GM12875 (cell line): Measurements from ENCODE around the gene PLCB1.

Source experiments
- H3K4me3 ChIP-seq: one replicate; pipeline ENCODE4 v1.5.1; 2011; ENCODE audit warnings: low read depth, low read length, control low read depth
- TF ChIP-seq, protein P1 (sequence below): IDR thresholded peaks from 2 replicates; pipeline ENCODE4 v1.5.1; 2011; ENCODE audit warnings: low read depth, mild to moderate bottlenecking, control low read depth, inconsistent platforms, low read length, moderate library complexity, borderline replicate concordance; ENCODE audit not compliant: insufficient read depth

Gene PLCB1

GRCh38 chr20:8718279-8718678 lies 586.2 kb downstream of the PLCB1 start:
- TF ChIP-seq, protein P1, sequence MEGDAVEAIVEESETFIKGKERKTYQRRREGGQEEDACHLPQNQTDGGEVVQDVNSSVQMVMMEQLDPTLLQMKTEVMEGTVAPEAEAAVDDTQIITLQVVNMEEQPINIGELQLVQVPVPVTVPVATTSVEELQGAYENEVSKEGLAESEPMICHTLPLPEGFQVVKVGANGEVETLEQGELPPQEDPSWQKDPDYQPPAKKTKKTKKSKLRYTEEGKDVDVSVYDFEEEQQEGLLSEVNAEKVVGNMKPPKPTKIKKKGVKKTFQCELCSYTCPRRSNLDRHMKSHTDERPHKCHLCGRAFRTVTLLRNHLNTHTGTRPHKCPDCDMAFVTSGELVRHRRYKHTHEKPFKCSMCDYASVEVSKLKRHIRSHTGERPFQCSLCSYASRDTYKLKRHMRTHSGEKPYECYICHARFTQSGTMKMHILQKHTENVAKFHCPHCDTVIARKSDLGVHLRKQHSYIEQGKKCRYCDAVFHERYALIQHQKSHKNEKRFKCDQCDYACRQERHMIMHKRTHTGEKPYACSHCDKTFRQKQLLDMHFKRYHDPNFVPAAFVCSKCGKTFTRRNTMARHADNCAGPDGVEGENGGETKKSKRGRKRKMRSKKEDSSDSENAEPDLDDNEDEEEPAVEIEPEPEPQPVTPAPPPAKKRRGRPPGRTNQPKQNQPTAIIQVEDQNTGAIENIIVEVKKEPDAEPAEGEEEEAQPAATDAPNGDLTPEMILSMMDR = no peak
- H3K4me3 ChIP-seq = no peak overlapping the region

DNA sequence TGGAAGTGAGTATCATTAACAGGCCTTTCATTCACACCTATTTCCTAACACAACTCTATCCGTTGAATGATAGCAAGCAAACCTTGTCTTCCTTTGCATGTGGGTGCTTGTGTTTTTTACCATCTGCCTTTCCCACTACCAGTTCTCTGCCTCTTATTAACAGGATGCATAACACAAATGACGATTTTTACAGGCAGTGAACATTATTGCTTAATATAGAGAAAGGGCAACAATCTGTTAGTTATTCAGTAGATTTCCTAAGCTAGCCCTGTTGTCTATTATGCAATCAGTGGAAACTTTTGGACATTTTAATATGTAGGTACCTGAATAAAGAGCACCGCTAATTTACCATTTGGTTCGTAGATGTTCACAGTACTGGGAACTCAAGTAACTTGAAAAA lies 588.0 kb downstream of the PLCB1 start:
- H3K4me3 ChIP-seq = no peak overlapping the region
- TF ChIP-seq, protein P1 = no peak

GRCh38 chr20:8721098-8721497 lies 589.0 kb downstream of the PLCB1 start:
- H3K4me3 ChIP-seq = no peak overlapping the region
- TF ChIP-seq, protein P1 = peak; percentile 61; the same call in 1 of the 2 replicates

DNA sequence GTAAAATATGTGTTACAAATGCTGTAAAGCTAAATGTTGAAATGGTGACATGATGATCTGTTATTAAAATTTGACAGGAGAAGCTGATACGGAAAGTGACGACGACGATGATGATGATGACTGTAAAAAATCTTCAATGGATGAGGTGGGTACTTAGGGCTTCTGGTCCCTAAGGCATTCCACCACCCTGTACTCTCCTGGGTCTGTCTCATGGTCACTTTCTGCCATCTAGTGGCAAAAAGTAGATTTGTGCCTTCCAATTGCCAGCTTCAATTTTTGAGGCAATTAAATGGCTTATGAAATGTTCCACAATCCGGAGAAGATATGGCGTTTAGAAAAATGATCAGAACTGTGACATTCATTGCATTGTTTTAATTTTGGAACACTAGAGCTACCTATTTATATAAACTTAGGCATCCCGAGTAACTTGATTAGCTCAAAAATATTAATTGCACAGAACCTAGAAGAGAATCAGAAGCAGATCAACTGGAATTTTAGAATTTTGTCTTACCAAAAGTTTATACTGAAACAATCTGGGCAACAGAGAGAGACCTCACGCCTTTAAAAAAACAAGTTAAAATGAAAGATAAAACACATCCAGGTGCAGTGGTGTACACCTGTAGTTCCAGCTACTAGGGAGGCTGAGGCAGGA lies 590.3 kb downstream of the PLCB1 start:
- H3K4me3 ChIP-seq = no peak overlapping the region
- TF ChIP-seq, protein P1 = peak; percentile 58

DNA sequence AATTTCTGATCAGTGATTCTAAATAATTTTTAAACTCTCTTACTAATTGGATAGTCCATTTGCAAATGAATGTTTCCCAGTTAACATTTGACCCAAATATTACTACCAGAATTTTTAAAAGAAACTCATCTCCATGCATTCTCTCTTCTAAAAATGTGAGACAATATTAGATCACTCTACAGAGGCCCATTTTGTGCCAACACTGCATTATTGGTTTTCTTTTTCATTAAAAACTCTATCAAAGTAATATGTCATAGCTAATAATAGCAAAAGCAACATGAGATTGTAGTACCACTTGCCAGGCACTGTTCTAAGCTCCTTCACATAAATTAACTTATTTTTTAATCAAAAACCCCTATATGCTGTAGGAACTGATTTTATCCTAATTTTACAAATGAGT lies 591.2 kb downstream of the PLCB1 start:
- TF ChIP-seq, protein P1 = no peak
- H3K4me3 ChIP-seq = no peak overlapping the region

DNA sequence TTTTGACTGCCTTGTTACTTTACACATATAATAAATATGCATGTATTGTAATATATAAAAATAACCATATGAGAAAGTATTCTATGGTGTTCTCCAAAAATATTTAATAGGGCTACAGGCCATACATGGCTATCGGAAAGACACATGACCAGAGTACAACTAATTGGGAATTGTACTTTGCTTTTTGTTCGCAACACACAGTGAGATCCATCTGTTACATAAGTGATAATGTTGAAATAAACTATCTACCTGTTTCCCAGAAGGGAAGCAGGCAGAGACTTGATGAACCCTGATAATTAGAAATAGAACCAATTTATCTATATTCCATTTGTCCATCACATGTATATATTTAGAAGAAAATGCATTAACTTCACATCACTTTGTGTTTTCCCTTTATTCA lies 592.8 kb downstream of the PLCB1 start:
- no peak overlapping the region for H3K4me3 ChIP-seq
- TF ChIP-seq, protein P1 = no peak

- TF ChIP-seq, protein P1 = no peak
- no peak overlapping the region for H3K4me3 ChIP-seq
These were observed 594.4 kb downstream of the PLCB1 start for GRCh38 chr20:8726460-8726859.
